Activated naive CD8-positive, alpha-beta T cell treated with anti-CD3 and anti-CD28 coated beads, Interleukin-2, amount 10 ng/mL, durations not matched to agents 7 days and 5 days (primary cell): ENCODE measurements around the gene ESYT1. TPM values are rescaled to one million over a fixed set of nuclear protein-coding genes. Genes with fewer than 3 reads are reported as not detected.

Source experiments
- ATAC-seq: fragments of 150-1000 bp; cut with Tn5 transposase; one replicate; pipeline ENCODE4 v1.10.0; 2021; ENCODE audit warnings: low read depth, moderate library complexity
- POLR2A ChIA-PET: fragments of 350-600 bp; sonication (Branson Sonifier 250); formaldehyde crosslinking; loops from one replicate; lab custom pipeline; 2021; ENCODE audit warnings: antibody characterized with exemption; lab: Charles Lee
- DNase-seq: peaks from one replicate; pipeline ENCODE4 v3.0.0; 2021
- H3K27ac Mint-ChIP-seq: one replicate; pipeline ENCODE4 v1.8.0; 2022; ENCODE audit warnings: mild to moderate bottlenecking, mixed read lengths
- H3K27me3 Mint-ChIP-seq: one replicate; pipeline ENCODE4 v1.8.0; 2022; ENCODE audit warnings: mild to moderate bottlenecking, moderate library complexity, mixed read lengths
- H3K36me3 Mint-ChIP-seq: one replicate; pipeline ENCODE4 v1.8.0; 2021; ENCODE audit warnings: mild to moderate bottlenecking, mixed read lengths
- H3K4me1 Mint-ChIP-seq: one replicate; pipeline ENCODE4 v1.8.0; 2021; ENCODE audit warnings: mixed read lengths
- H3K4me3 Mint-ChIP-seq: one replicate; pipeline ENCODE4 v1.8.0; 2022; ENCODE audit warnings: mild to moderate bottlenecking, moderate library complexity, mixed read lengths
- H3K9me3 Mint-ChIP-seq: one replicate; pipeline ENCODE4 v1.8.0; 2021; ENCODE audit warnings: mixed read lengths
- total RNA-seq, 2 experiments: library from RNA; stranded (reverse); gene quantifications; one replicate each; pipeline ENCODE4 v1.2.3, GENCODE V29; 2021

The ESYT1 gene
- total RNA-seq, 2 experiments from 2014 or later: 251 TPM

- Mint-ChIP-seq H3K27me3 (peaks cover 2% of the 10 kb centered on the region), H3K27ac (peak overlapping the region; percentile 98), H3K4me1 (peaks cover 47% of the 10 kb centered on the region), H3K4me3 (peak overlapping the region; percentile 99), H3K36me3 (peaks cover 18% of the 10 kb centered on the region), H3K9me3 (no peaks in the 10 kb centered on the region)
- DNase-seq (peak; percentile 87), ATAC-seq (peak; percentile 41)
- POLR2A ChIA-PET: interaction anchor here (0.5 to 6.2 kb wide), 28 partner anchors 9 to 459 kb away, joined by 3 to 86 read pairs (median 4); partner anchors contain the start of genes ANKRD52, CNPY2, CS and ESYT1
Measured at GRCh38 chr12:56189918-56190694, 62.0 kb downstream of the ESYT1 start.

GRCh38 chr12:56190695-56191155 is 62.7 kb downstream of the ESYT1 start:
- Mint-ChIP-seq H3K27me3 (peaks cover 2% of the 10 kb centered on the region), H3K9me3 (no peaks in the 10 kb centered on the region), H3K4me1 (peaks cover 46% of the 10 kb centered on the region), H3K27ac (peak overlapping the region; percentile 98), H3K4me3 (peak overlapping the region; percentile 99), H3K36me3 (peaks cover 16% of the 10 kb centered on the region)
- ATAC-seq (no peak), DNase-seq (no peak)
- POLR2A ChIA-PET: interaction anchor here (1.2 to 6.2 kb wide), 5 partner anchors 30 to 73 kb away, joined by 3 to 86 read pairs (median 66); partner anchors contain the start of genes ESYT1, MYL6, RNF41 and ZC3H10

- H3K27ac Mint-ChIP-seq: no peak overlapping the region
- no peak overlapping the region for H3K4me3 Mint-ChIP-seq
- peaks cover 2% of the 10 kb centered on the region for H3K27me3 Mint-ChIP-seq
- peaks cover 33% of the 10 kb centered on the region for H3K4me1 Mint-ChIP-seq
- H3K9me3 Mint-ChIP-seq: no peaks in the 10 kb centered on the region
- H3K36me3 Mint-ChIP-seq: peaks cover 8% of the 10 kb centered on the region
- ATAC-seq (no peak), DNase-seq (no peak)
- POLR2A ChIA-PET: no interaction called here
Measured at GRCh38 chr12:56192582-56192981, 64.5 kb downstream of the ESYT1 start.

- peak overlapping the region; percentile 85 for H3K27ac Mint-ChIP-seq
- peaks cover 2% of the 10 kb centered on the region for H3K27me3 Mint-ChIP-seq
- no peaks in the 10 kb centered on the region for H3K9me3 Mint-ChIP-seq
- no peak for DNase-seq
- peak overlapping the region; percentile 26 for H3K4me3 Mint-ChIP-seq
- POLR2A ChIA-PET: interaction anchor here (0.6 kb wide), 1 partner anchor 68 kb away, joined by 5 read pairs; no protein-coding TSS in a partner anchor
- peaks cover 8% of the 10 kb centered on the region for H3K36me3 Mint-ChIP-seq
- H3K4me1 Mint-ChIP-seq: peaks cover 27% of the 10 kb centered on the region
- ATAC-seq: no peak
Measured at GRCh38 chr12:56193025-56193578, 65.0 kb downstream of the ESYT1 start.

Other genes starting within 250 kb of the ESYT1 start
- 10 to 100 TPM; 48.3 to 48.7 TPM for gene PYM1, start 200.4 kb upstream of the ESYT1 start, total RNA-seq
- gene DGKA, start 197.1 kb upstream of the ESYT1 start, total RNA-seq: 100 to 1,000 TPM; 783 to 790 TPM
- gene PMEL, start 162.2 kb upstream of the ESYT1 start, total RNA-seq: under 1 TPM in 1 of 2 experiments, not detected in 1; 0.42 TPM
- gene CDK2, start 161.4 kb upstream of the ESYT1 start, total RNA-seq: 100 to 1,000 TPM; 117 to 125 TPM
- 10 to 100 TPM; 69.7 to 72.4 TPM for gene RAB5B, start 154.2 kb upstream of the ESYT1 start, total RNA-seq
- gene SUOX, start 131.0 kb upstream of the ESYT1 start, total RNA-seq: 10 to 100 TPM in 1 of 2 experiments, 1 to 10 TPM in 1; 8.1 to 11.4 TPM
- gene IKZF4, start 107.2 kb upstream of the ESYT1 start, total RNA-seq: 10 to 100 TPM; 14.9 to 18.2 TPM
- gene RPS26, start 86.3 kb upstream of the ESYT1 start, total RNA-seq: 10 to 100 TPM; 39.1 to 42.6 TPM
- gene ERBB3, start 48.1 kb upstream of the ESYT1 start, total RNA-seq: 1 to 10 TPM; 7.1 to 8.1 TPM
- gene PA2G4, start 23.7 kb upstream of the ESYT1 start, total RNA-seq: 100 to 1,000 TPM; 226 to 227 TPM
- 1,000 to 10,000 TPM; 4,462 to 4,551 TPM for gene RPL41, start 11.6 kb upstream of the ESYT1 start, total RNA-seq
- 10 to 100 TPM; 10.6 to 12.0 TPM for gene ZC3H10, start 10.0 kb upstream of the ESYT1 start, total RNA-seq
- gene MYL6B, start 24.3 kb downstream of the ESYT1 start, total RNA-seq: 10 to 100 TPM; 46.6 to 47.8 TPM
- 1,000 to 10,000 TPM; 1,083 to 1,169 TPM for gene MYL6, start 30.1 kb downstream of the ESYT1 start, total RNA-seq
- 100 to 1,000 TPM; 162 to 174 TPM for gene SMARCC2, start 61.2 kb downstream of the ESYT1 start, total RNA-seq
- 10 to 100 TPM; 36.1 to 38.1 TPM for gene RNF41, start 93.7 kb downstream of the ESYT1 start, total RNA-seq
- 10 to 100 TPM; 43.4 to 47.1 TPM for gene NABP2, start 96.1 kb downstream of the ESYT1 start, total RNA-seq
- gene SLC39A5, start 101.8 kb downstream of the ESYT1 start, total RNA-seq: 1 to 10 TPM in 1 of 2 experiments, not detected in 1; 1.4 TPM
- gene ANKRD52, start 130.1 kb downstream of the ESYT1 start, total RNA-seq: 10 to 100 TPM; 45.3 to 49.4 TPM
- 10 to 100 TPM; 23.3 to 26.0 TPM for gene COQ10A, start 138.7 kb downstream of the ESYT1 start, total RNA-seq
- gene CS, start 172.1 kb downstream of the ESYT1 start, total RNA-seq: 100 to 1,000 TPM; 165 to 176 TPM
- 10 to 100 TPM; 85.6 to 89.0 TPM for gene CNPY2, start 187.7 kb downstream of the ESYT1 start, total RNA-seq
- 100 to 1,000 TPM; 106 to 115 TPM for gene PAN2, start 205.7 kb downstream of the ESYT1 start, total RNA-seq
- 10 to 100 TPM; 10.2 to 10.9 TPM for gene IL23A, start 210.6 kb downstream of the ESYT1 start, total RNA-seq
- gene STAT2, start 231.8 kb downstream of the ESYT1 start, total RNA-seq: 100 to 1,000 TPM; 263 to 275 TPM
- gene APOF, start 234.6 kb downstream of the ESYT1 start, total RNA-seq: not detected